K562 (cell line): ENCODE results near the gene SRF. TPM values are rescaled to one million over a fixed set of nuclear protein-coding genes. Genes with fewer than 3 reads are reported as not detected.

Experiments used
- ATAC-seq: fragments of 200-7000 bp; cut with Tn5 transposase; 3 replicates; pipeline ENCODE4 v1.9.1; 2020; ENCODE audit warnings: moderate library complexity
- BruUV-seq: library from RNA; stranded (reverse); fragments of 400-500 nt; replicated peaks from 2 replicates; lab custom pipeline; 2021; lab: Mats Ljungman, UMichigan
- CTCF ChIA-PET: fragments of 300-600 bp; formaldehyde crosslinking; extraction: SDS; loops from one replicate; lab custom pipeline; 2021; ENCODE audit warnings: low intra/inter-chr PET ratio; lab: Yijun Ruan, JAX
- POLR2A ChIA-PET: fragments of 300-600, 350-650 bp; sonication (Branson Sonifier 250); formaldehyde crosslinking; extraction: SDS; loops from one replicate; lab custom pipeline; 2021; ENCODE audit warnings: antibody characterized with exemption, inconsistent platforms; lab: Yijun Ruan, JAX
- DNase-seq, 4 experiments: peaks; one replicate each; pipeline versions ENCODE4 v3.0.0 to v3.0.0-alpha.2; 2011 to 2018; ENCODE audit warnings: low spot score in 3 of 4, mixed read lengths in 3 of 4; ENCODE audit errors: extremely low read depth in 1 of 4
- FAIRE-seq: peaks from 2 replicates; lab custom pipeline; 2011; peaks lifted over from hg19 to GRCh38; lab: Jason Lieb, UNC
- H2AFZ ChIP-seq: 2 replicates; pipeline ENCODE4 v1.6.0; 2011; ENCODE audit warnings: low read depth, low read length, control low read depth, inconsistent platforms
- H3K27ac ChIP-seq: fragments of 200-600 bp; 3 replicates; pipeline ENCODE4 v1.8.0; 2011; ENCODE audit warnings: low read depth, mild to moderate bottlenecking, control low read depth, inconsistent platforms, low read length, moderate library complexity, mixed read lengths; ENCODE audit errors: extremely low read depth
- H3K27me3 ChIP-seq, 2 experiments: fragments of 300-600 bp in 1 of 2; 2 replicates in 1 of 2; 3 replicates in 1 of 2; pipeline versions ENCODE4 v1.6.0 to v1.8.0; 2011; ENCODE audit warnings: inconsistent platforms in 2 of 2, low read length in 2 of 2, mild to moderate bottlenecking in 1 of 2, mixed read lengths in 1 of 2, moderate library complexity in 1 of 2; ENCODE audit not compliant: control insufficient read depth in 2 of 2, insufficient read depth in 2 of 2
- H3K36me3 ChIP-seq: fragments of 300-600 bp; 3 replicates; pipeline ENCODE4 v1.8.0; 2011; ENCODE audit warnings: mild to moderate bottlenecking, low read length, inconsistent platforms; ENCODE audit not compliant: control insufficient read depth, insufficient read depth
- H3K4me1 ChIP-seq, 2 experiments: fragments of 200-600 bp in 1 of 2; replicated peaks in 1 of 2; 2 replicates in 1 of 2; 3 replicates in 1 of 2; pipeline versions ENCODE4 v1.5.1 to v1.8.0; 2011; ENCODE audit warnings: inconsistent platforms in 2 of 2, low read length in 2 of 2, mild to moderate bottlenecking in 1 of 2, mixed read lengths in 1 of 2, moderate library complexity in 1 of 2; ENCODE audit not compliant: control insufficient read depth in 2 of 2, insufficient read depth in 2 of 2
- H3K4me2 ChIP-seq: 2 replicates; pipeline ENCODE4 v1.6.1; 2011; ENCODE audit warnings: low read length, control low read depth, inconsistent platforms, mixed read lengths; ENCODE audit not compliant: insufficient read depth
- H3K4me3 ChIP-seq: fragments of 200-600 bp; sonication (generic), shearing (Covaris generic); 2 replicates; pipeline ENCODE4 v1.5.1; 2016; ENCODE audit warnings: control low read depth, inconsistent platforms
- H3K79me2 ChIP-seq: fragments of 200-600 bp; 3 replicates; pipeline ENCODE4 v1.8.0; 2011; ENCODE audit warnings: low read length, inconsistent platforms; ENCODE audit not compliant: control insufficient read depth, insufficient read depth
- H3K9ac ChIP-seq, 2 experiments: 2 replicates each; pipeline versions ENCODE4 v1.6.0 to v1.6.1; 2011; ENCODE audit warnings: low read depth in 2 of 2, low read length in 2 of 2, control low read depth in 1 of 2, inconsistent platforms in 1 of 2, mild to moderate bottlenecking in 1 of 2, mixed read lengths in 1 of 2; ENCODE audit not compliant: insufficient read depth in 1 of 2
- H3K9me1 ChIP-seq: one replicate; pipeline ENCODE4 v1.6.0; 2011; ENCODE audit warnings: inconsistent platforms, mild to moderate bottlenecking, low read length, moderate library complexity; ENCODE audit not compliant: control insufficient read depth, insufficient read depth
- H3K9me3 ChIP-seq: replicated peaks from 2 replicates; pipeline ENCODE4 v1.5.1; 2011; ENCODE audit warnings: low read depth, low read length, inconsistent platforms; ENCODE audit not compliant: control insufficient read depth, insufficient read depth
- H4K20me1 ChIP-seq: replicated peaks from 2 replicates; pipeline ENCODE4 v1.6.1; 2011; ENCODE audit warnings: low read length, inconsistent platforms, mixed read lengths; ENCODE audit not compliant: control insufficient read depth, insufficient read depth
- SPI1 ChIP-seq: IDR thresholded peaks from 2 replicates; pipeline ENCODE4 v1.6.1; 2011; ENCODE audit warnings: low read depth, low read length, control low read depth, borderline replicate concordance
- WGBS: fragments of 100-300 bp; shearing (Covaris generic); methylation state at CpG from one replicate; pipeline ENCODE4 v1.1.6; 2016; ENCODE audit warnings: low coverage, mixed read lengths; ENCODE audit not compliant: insufficient coverage; ENCODE audit errors: missing lambda C conversion rate; 5-methylcytosine and 5-hydroxymethylcytosine counted together
- in situ Hi-C: fragments of 300-500 bp; cut with MboI; formaldehyde crosslinking; loops from 4 replicates; pipeline ENCODE4 v1.15.0; 2018; ENCODE audit warnings: inconsistent platforms, mixed read lengths
- intact Hi-C: fragments of 100-400 bp; cut with micrococcal nuclease; formaldehyde crosslinking; loops from 2 replicates; pipeline ENCODE4 v1.14.2; 2022
- polyA plus RNA-seq, 8 experiments: library from polyadenylated mRNA; depleted of rRNA in 4 of 8; stranded (reverse) in 5 of 8; unstranded in 3 of 8; fragments of >200 nt; fragmentation: Nextera tagmentation in 2 of 8; fragmentation: Illumina TruSeq in 1 of 8; extraction: Ambion mirVana in 2 of 8; extraction: Trizol in 1 of 8; gene quantifications; 2 replicates each; pipeline versions ENCODE4 v1.2.1 to v1.2.3, GENCODE V29; 2011 to 2014; ENCODE audit warnings: inconsistent platforms in 1 of 8, missing spikeins in 1 of 8
- total RNA-seq, 7 experiments: library from RNA; depleted of rRNA in 6 of 7; stranded (reverse); fragments of >200 nt in 6 of 7; fragmentation: Illumina TruSeq in 2 of 7; extraction: Trizol in 2 of 7; gene quantifications; 2 replicates each; pipeline versions ENCODE4 v1.2.1 to v1.2.3, GENCODE V29; 2011 to 2021; ENCODE audit warnings: low replicate concordance in 1 of 7
- TF ChIP-seq, protein P1 (sequence below): sonication (generic); formaldehyde crosslinking; IDR thresholded peaks from 2 replicates; pipeline ENCODE4 v1.8.1; 2023; ENCODE audit warnings: mild to moderate bottlenecking, missing genetic modification reagents

SRF gene
- total and polyA plus RNA-seq, 9 of the 15 experiments (the other 6 are each of a cell fraction or from before 2014, with no cell fraction given) = 2.5 to 37.0 (median 24.6) TPM

DNA sequence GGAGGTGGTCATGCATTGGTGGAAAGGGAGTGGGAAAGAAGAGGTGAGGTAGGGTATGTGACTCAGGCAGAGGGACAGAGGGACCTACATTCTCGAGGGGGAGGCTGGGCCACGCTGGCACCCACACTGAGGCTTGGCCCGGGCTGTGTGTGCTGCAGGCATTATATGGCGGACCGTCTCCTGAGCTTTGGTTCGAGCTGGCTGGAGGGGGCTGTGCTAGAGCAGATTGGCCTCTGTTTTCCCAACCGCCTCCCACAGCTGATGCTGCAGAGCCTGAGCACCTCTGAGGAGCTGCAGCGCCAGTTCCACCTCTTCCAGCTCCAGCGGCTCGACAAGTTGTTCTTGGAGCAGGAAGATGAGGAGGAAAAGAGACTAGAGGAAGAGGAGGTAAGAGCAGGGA, 34.8 kb downstream of the SRF start:
- CTCF ChIA-PET = no interaction called here
- POLR2A ChIA-PET = interaction anchor here (0.7 to 1.8 kb wide), 6 partner anchors 13 to 435 kb away, joined by 3 to 10 read pairs (median 3); no protein-coding TSS in a partner anchor

More for the DNA sequence above, 34.8 kb downstream of the SRF start:
- Histone ChIP-seq H3K9me3 (no peaks in the 10 kb centered on the region), H3K36me3 (0 out of 3 replicates have a peak, but pooled peaks cover 3% of the 10 kb centered on the region), H3K4me1 (peaks cover 0 to 3% of the 10 kb centered on the region in 2 experiments; a peak in 1 of 5 replicates), H3K27me3 (no peaks in the 10 kb centered on the region), H3K9me1 (no peaks in the 10 kb centered on the region)
- no peak for DNase-seq
- WGBS = 55% methylated on average over 10 of the region's 10 CpGs
- TF ChIP-seq, protein P1, sequence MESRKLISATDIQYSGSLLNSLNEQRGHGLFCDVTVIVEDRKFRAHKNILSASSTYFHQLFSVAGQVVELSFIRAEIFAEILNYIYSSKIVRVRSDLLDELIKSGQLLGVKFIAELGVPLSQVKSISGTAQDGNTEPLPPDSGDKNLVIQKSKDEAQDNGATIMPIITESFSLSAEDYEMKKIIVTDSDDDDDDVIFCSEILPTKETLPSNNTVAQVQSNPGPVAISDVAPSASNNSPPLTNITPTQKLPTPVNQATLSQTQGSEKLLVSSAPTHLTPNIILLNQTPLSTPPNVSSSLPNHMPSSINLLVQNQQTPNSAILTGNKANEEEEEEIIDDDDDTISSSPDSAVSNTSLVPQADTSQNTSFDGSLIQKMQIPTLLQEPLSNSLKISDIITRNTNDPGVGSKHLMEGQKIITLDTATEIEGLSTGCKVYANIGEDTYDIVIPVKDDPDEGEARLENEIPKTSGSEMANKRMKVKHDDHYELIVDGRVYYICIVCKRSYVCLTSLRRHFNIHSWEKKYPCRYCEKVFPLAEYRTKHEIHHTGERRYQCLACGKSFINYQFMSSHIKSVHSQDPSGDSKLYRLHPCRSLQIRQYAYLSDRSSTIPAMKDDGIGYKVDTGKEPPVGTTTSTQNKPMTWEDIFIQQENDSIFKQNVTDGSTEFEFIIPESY (CRISPR knock-in tag) = peak; percentile 36; the same call in 1 of the 2 replicates
- TF ChIP-seq SPI1 = no peak
- TF ChIP-seq, all 486 proteins: peak for 1
- Histone ChIP-seq H4K20me1 (no peaks in the 10 kb centered on the region; the same call in 1 of the 2 replicates), H3K27ac (no peak overlapping the region), H2AFZ (no peak overlapping the region), H3K4me2 (no peak overlapping the region), H3K4me3 (no peak overlapping the region), H3K9ac (peak overlapping the region in 1 of 2 experiments; percentile 64; a peak in 2 of 4 replicates), H3K79me2 (no peaks in the 10 kb centered on the region)
- ATAC-seq (peak; percentile 22; the same call in 2 of the 3 replicates), FAIRE-seq (no peak)
- in situ Hi-C loops = no loop called here
- intact Hi-C loops = no loop called here
- BruUV-seq = no TSS peak
